HL-60/S4 treated with retinoic acid at 250 ng/mL for 4 days and 3 days (cell line): ENCODE data around the gene EWSR1.
"Not testable (repeated sequence)": the region's sequence is repeated elsewhere in the genome, so short reads cannot be mapped to it uniquely, and the experiment has no call there.

Source experiments
- in situ Hi-C: fragments of 300-500 bp; cut with MboI; formaldehyde crosslinking; loops from 2 replicates; pipeline ENCODE4 v1.7.0; 2022; ENCODE audit warnings: low sequenced_read_pairs

Gene EWSR1

GRCh38 chr22:29334696-29335344 lies 66.8 kb downstream of the EWSR1 start:
- in situ Hi-C loops: no loop called here

GRCh38 chr22:29335656-29336055 lies 67.6 kb downstream of the EWSR1 start:
- in situ Hi-C loops: no loop called here

- in situ Hi-C loops: no loop called here
Measured at GRCh38 chr22:29336751-29337490, 68.9 kb downstream of the EWSR1 start.

- in situ Hi-C loops: no loop called here
Measured at GRCh38 chr22:29337631-29338284, 69.7 kb downstream of the EWSR1 start.

- in situ Hi-C loops: no loop called here
Measured at GRCh38 chr22:29338398-29338797, 70.3 kb downstream of the EWSR1 start.

- in situ Hi-C loops: no loop called here
Measured at GRCh38 chr22:29339381-29340235, 71.5 kb downstream of the EWSR1 start.

GRCh38 chr22:29340566-29340965 lies 72.5 kb downstream of the EWSR1 start:
- in situ Hi-C loops: no loop called here

GRCh38 chr22:29341056-29341848 lies 73.2 kb downstream of the EWSR1 start:
- in situ Hi-C loops: no loop called here

- in situ Hi-C loops: no loop called here
Measured at GRCh38 chr22:29341849-29342127, 73.7 kb downstream of the EWSR1 start.

GRCh38 chr22:29342177-29342576 lies 74.1 kb downstream of the EWSR1 start:
- in situ Hi-C loops: no loop called here

- in situ Hi-C loops: no loop called here
Measured at GRCh38 chr22:29342577-29343312, 74.7 kb downstream of the EWSR1 start.

GRCh38 chr22:29343313-29343805 lies 75.3 kb downstream of the EWSR1 start:
- in situ Hi-C loops: no loop called here

- in situ Hi-C loops: no loop called here
Measured at GRCh38 chr22:29344137-29344536, 76.1 kb downstream of the EWSR1 start.

GRCh38 chr22:29344889-29345288 lies 76.8 kb downstream of the EWSR1 start:
- in situ Hi-C loops: not testable (repeated sequence)

GRCh38 chr22:29345932-29346331 lies 77.9 kb downstream of the EWSR1 start:
- in situ Hi-C loops: no loop called here

- in situ Hi-C loops: no loop called here
Measured at GRCh38 chr22:29346659-29347058, 78.6 kb downstream of the EWSR1 start.

- in situ Hi-C loops: no loop called here
Measured at GRCh38 chr22:29348041-29348440, 80.0 kb downstream of the EWSR1 start.

GRCh38 chr22:29348956-29349355 lies 80.9 kb downstream of the EWSR1 start:
- in situ Hi-C loops: no loop called here
